ENCODE data around the gene SOCS1. TPM values are rescaled to one million over a fixed set of nuclear protein-coding genes. Genes with fewer than 3 reads are reported as not detected.
A peak's percentile ranks its signal among the peaks of the same experiment; 100 is the strongest.

SOCS1 gene
- total and polyA plus RNA-seq, 2 of the 8 experiments (the other 6 are each of a cell fraction or from before 2014, with no cell fraction given): 21.0 to 48.9 TPM

DNA sequence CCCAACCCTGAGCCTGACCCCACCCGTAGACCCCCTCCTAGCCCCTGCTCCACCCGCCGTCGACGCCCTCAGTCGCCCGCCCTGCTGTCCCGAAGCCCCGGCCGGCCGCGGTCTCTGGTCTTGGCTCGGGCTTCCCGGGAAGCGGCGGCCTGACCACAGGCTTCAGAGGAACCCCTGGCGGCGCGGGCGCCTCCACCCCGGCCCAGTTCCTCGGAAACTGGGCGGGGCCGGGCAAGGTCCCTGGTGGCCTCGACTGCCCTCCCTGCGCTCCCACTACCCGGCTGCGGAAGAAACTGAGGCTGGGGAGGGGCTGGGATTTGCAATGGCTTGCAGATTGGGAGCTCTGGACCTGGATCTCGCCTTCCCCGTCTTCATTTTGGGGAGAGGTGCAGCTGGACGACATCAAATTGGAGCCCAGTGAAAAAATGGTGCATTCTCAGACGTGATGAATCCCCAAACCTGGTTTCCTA lies 692 bp upstream of the SOCS1 start:
- DNase-seq (ENCODE audit: low read depth in 1 of 2, low spot score in 2 of 2): no peak
- H3K27ac ChIP-seq (ENCODE audit: low read depth, low read length): no peak overlapping the region
- CTCF ChIA-PET (ENCODE audit: partially characterized antibody): interaction anchor here (0.7 to 6.8 kb wide), 37 partner anchors 14 to 303 kb away, joined by 3 to 79 read pairs (median 5); partner anchors contain the start of genes PRM3 and TNP2

More for the DNA sequence above, 692 bp upstream of the SOCS1 start:
- peak overlapping the region; percentile 68; the same call in 1 of the 2 replicates for H2BK12ac ChIP-seq (ENCODE audit: low read depth, low read length)
- H3K4me3 ChIP-seq (ENCODE audit: extremely low read depth in 1 of 4, insufficient read depth in 2 of 4, low read depth in 3 of 4, low read length in 4 of 4): peak overlapping the region; percentile 61 to 97 (median 69)
- no peak overlapping the region for H3K23ac ChIP-seq (ENCODE audit: insufficient read length)
- peaks cover 0 to 28% of the 10 kb centered on the region in 2 experiments; a peak in 2 of 4 replicates for H3K79me2 ChIP-seq (ENCODE audit: control insufficient read depth in 1 of 2, insufficient read depth in 2 of 2, low read length in 2 of 2)
- no peak overlapping the region for H3K14ac ChIP-seq (ENCODE audit: insufficient read length)
- peaks cover 11 to 20% of the 10 kb centered on the region in 2 experiments for H4K20me1 ChIP-seq (replicated peaks in 1 of 2; ENCODE audit: control insufficient read depth in 1 of 2, insufficient read depth in 2 of 2, low read length in 2 of 2)
- peak overlapping the region; percentile 69 for H2BK120ac ChIP-seq (replicated peaks; ENCODE audit: low read depth, low read length)
- H3K9ac ChIP-seq (replicated peaks in 1 of 4; ENCODE audit: extremely low read depth in 1 of 4, low read depth in 3 of 4, low read length in 3 of 4): peak overlapping the region in 3 of 4 experiments; percentile 63 to 72 (median 67); a peak in 5 of 7 replicates
- peaks cover 0 to 23% (median 8%) of the 10 kb centered on the region in 4 experiments; a peak in 5 of 7 replicates for H3K4me1 ChIP-seq (replicated peaks in 1 of 4; ENCODE audit: control insufficient read depth in 3 of 4, insufficient read depth in 4 of 4, low read length in 3 of 4)
- H4K5ac ChIP-seq (ENCODE audit: insufficient read length, low read depth, low read length): peak overlapping the region; percentile 75
- H3K9me3 ChIP-seq (ENCODE audit: insufficient read depth in 2 of 2, low read depth in 1 of 2, low read length in 1 of 2): no peaks in the 10 kb centered on the region
- H2BK5ac ChIP-seq (ENCODE audit: low read depth, low read length): peak overlapping the region; percentile 27; the same call in 1 of the 2 replicates
- H2BK15ac ChIP-seq (ENCODE audit: low read length): no peak overlapping the region
- 0% methylated on average over 32 of the region's 32 CpGs; no CpG with 5 or more reads in 1 of the 2 experiments for WGBS, 2 experiments (ENCODE audit: extremely low coverage in 1 of 2, insufficient coverage in 1 of 2, insufficient read length in 1 of 2, insufficient replicate concordance in 2 of 2, low coverage in 1 of 2, low lambda C conversion rate in 2 of 2, missing lambda C conversion rate in 1 of 2)
- H3K27me3 ChIP-seq (replicated peaks in 1 of 4; ENCODE audit: control insufficient read depth in 3 of 4, extremely low read depth in 1 of 4, insufficient read depth in 3 of 4, low read length in 3 of 4): no peaks in the 10 kb centered on the region; a peak in 1 of 7 replicates
- no peak overlapping the region for H2AK5ac ChIP-seq (ENCODE audit: low read depth, low read length)
- no peak for FAIRE-seq
- H2AFZ ChIP-seq (ENCODE audit: low read length): peak overlapping the region; percentile 60; the same call in 1 of the 2 replicates
- TF ChIP-seq KDM4A (IDR thresholded peaks at IDR 0.05; ENCODE audit: low read depth, low read length, severe bottlenecking) (peak; percentile 21), GABPA (IDR thresholded peaks at IDR 0.05; ENCODE audit: borderline replicate concordance, insufficient read depth, low read length) (0 out of 2 replicates have a peak, but pooled peaks have one; percentile 4), POU5F1 (IDR thresholded peaks at IDR 0.05; ENCODE audit: low read depth, low read length) (no peak)
- peak overlapping the region; percentile 36 to 96 for H3K4me2 ChIP-seq (ENCODE audit: insufficient read depth in 1 of 2, low read depth in 2 of 2, low read length in 2 of 2)
- peak overlapping the region; percentile 55; the same call in 1 of the 2 replicates for H2BK20ac ChIP-seq (ENCODE audit: low read length)
- H3K36me3 ChIP-seq (ENCODE audit: control insufficient read depth in 2 of 4, insufficient read depth in 4 of 4, low read length in 3 of 4): peaks cover 0 to 8% (median 5%) of the 10 kb centered on the region in 4 experiments; a peak in 5 of 8 replicates
- H3K4ac ChIP-seq (replicated peaks; ENCODE audit: insufficient read length, low read depth, low read length): peak overlapping the region; percentile 79
- POLR2A ChIA-PET (ENCODE audit: partially characterized antibody): interaction anchor here (0.7 to 4.6 kb wide), 48 partner anchors 10 to 311 kb away, joined by 3 to 32 read pairs (median 6); partner anchors contain the start of genes PRM3 and TNP2
- peak overlapping the region; percentile 88 for H4K8ac ChIP-seq (ENCODE audit: extremely low read depth, insufficient read depth, low read length)
- peaks cover 4% of the 10 kb centered on the region; the same call in 1 of the 2 replicates for H3K79me1 ChIP-seq (ENCODE audit: low read depth, low read length)
- H3K18ac ChIP-seq (ENCODE audit: extremely low read depth, low read length): peak overlapping the region; percentile 89; the same call in 1 of the 2 replicates
- H3K56ac ChIP-seq (replicated peaks; ENCODE audit: insufficient read length, low read depth, low read length): peak overlapping the region; percentile 75
- peak overlapping the region; percentile 93 for H4K91ac ChIP-seq (replicated peaks; ENCODE audit: insufficient read length, low read length)
- H3K23me2 ChIP-seq (ENCODE audit: low read depth, low read length): peaks cover 13% of the 10 kb centered on the region

Data from H1 (cell line).